GM23338 (cell line): ENCODE results near the gene SH3D19. TPM values are rescaled to one million over a fixed set of nuclear protein-coding genes. Genes with fewer than 3 reads are reported as not detected.

ENCODE experiments used
- ATAC-seq: fragments of 200-7000 bp; cut with Tn5 transposase; 3 replicates; pipeline ENCODE4 v1.9.1; 2020
- DNase-seq: peaks from one replicate; pipeline ENCODE4 v3.0.0-alpha.2; 2015; ENCODE audit warnings: low spot score
- H2AFZ ChIP-seq: fragments of 200-600 bp; sonication (generic); 2 replicates; pipeline ENCODE4 v1.8.0; 2016; ENCODE audit warnings: antibody characterized with exemption, mild to moderate bottlenecking, moderate library complexity
- H3F3A ChIP-seq: fragments of 200-600 bp; sonication (generic); replicated peaks from 2 replicates; pipeline ENCODE4 v1.8.0; 2017; ENCODE audit warnings: antibody characterized with exemption, mixed run types, low read depth
- H3K27ac ChIP-seq: fragments of 200-600 bp; sonication (generic); 2 replicates; pipeline ENCODE4 v1.6.1; 2016; ENCODE audit warnings: low read depth
- H3K27me3 ChIP-seq: fragments of 200-600 bp; sonication (generic); 2 replicates; pipeline ENCODE4 v1.8.0; 2016; ENCODE audit warnings: mild to moderate bottlenecking, mixed run types, moderate library complexity; ENCODE audit not compliant: insufficient read depth
- H3K36me3 ChIP-seq: fragments of 200-600 bp; sonication (generic); 2 replicates; pipeline ENCODE4 v1.8.0; 2016; ENCODE audit warnings: mild to moderate bottlenecking; ENCODE audit not compliant: insufficient read depth
- H3K4me1 ChIP-seq: fragments of 200-600 bp; sonication (generic); 2 replicates; pipeline ENCODE4 v1.8.0; 2016; ENCODE audit warnings: mild to moderate bottlenecking, moderate library complexity; ENCODE audit not compliant: insufficient read depth
- H3K4me2 ChIP-seq: fragments of 200-600 bp; sonication (generic); 2 replicates; pipeline ENCODE4 v1.7.1; 2017; ENCODE audit warnings: mixed run types
- H3K4me3 ChIP-seq: fragments of 200-600 bp; sonication (generic); 2 replicates; pipeline ENCODE4 v1.6.1; 2016; ENCODE audit warnings: mixed run types
- H3K79me2 ChIP-seq: fragments of 200-600 bp; sonication (generic); replicated peaks from 2 replicates; pipeline ENCODE4 v1.8.0; 2017; ENCODE audit warnings: mild to moderate bottlenecking; ENCODE audit not compliant: insufficient read depth
- H3K9me2 ChIP-seq: fragments of 200-600 bp; sonication (generic); 2 replicates; pipeline ENCODE4 v1.8.0; 2017; ENCODE audit not compliant: insufficient read depth
- H4K20me1 ChIP-seq: fragments of 200-600 bp; sonication (generic); replicated peaks from 2 replicates; pipeline ENCODE4 v1.8.0; 2017; ENCODE audit warnings: mild to moderate bottlenecking; ENCODE audit not compliant: insufficient read depth
- H3K27ac Mint-ChIP-seq: 2 replicates; pipeline ENCODE4 v1.8.0; 2020; ENCODE audit warnings: inconsistent platforms, mild to moderate bottlenecking, moderate library complexity, mixed read lengths
- H3K27me3 Mint-ChIP-seq: 3 replicates; pipeline ENCODE4 v1.8.0; 2022; ENCODE audit warnings: low read depth, mild to moderate bottlenecking, moderate library complexity, mixed read lengths, inconsistent platforms; ENCODE audit not compliant: insufficient read depth, poor library complexity
- H3K36me3 Mint-ChIP-seq: 3 replicates; pipeline ENCODE4 v1.8.0; 2021; ENCODE audit warnings: low read depth, mild to moderate bottlenecking, inconsistent platforms, moderate library complexity, mixed read lengths
- H3K4me1 Mint-ChIP-seq: 3 replicates; pipeline ENCODE4 v1.8.0; 2020; ENCODE audit warnings: mild to moderate bottlenecking, inconsistent platforms, mixed read lengths
- H3K4me3 Mint-ChIP-seq: 3 replicates; pipeline ENCODE4 v1.8.0; 2021; ENCODE audit warnings: moderate library complexity, mild to moderate bottlenecking, inconsistent platforms, mixed read lengths
- H3K9me3 Mint-ChIP-seq: 3 replicates; pipeline ENCODE4 v1.8.0; 2020; ENCODE audit warnings: moderate library complexity, mild to moderate bottlenecking, inconsistent platforms, mixed read lengths
- CREB1 ChIP-seq: fragments of 250-450 bp; sonication (Bioruptor Pico); IDR thresholded peaks from 2 replicates; pipeline ENCODE4 v1.5.0; 2020; ENCODE audit warnings: low read depth, mild to moderate bottlenecking, moderate library complexity
- JUNB ChIP-seq: IDR thresholded peaks from one replicate; pipeline ENCODE4 v1.6.1; 2016; ENCODE audit warnings: antibody characterized with exemption; ENCODE audit not compliant: unreplicated experiment
- NANOG ChIP-seq: IDR thresholded peaks from 2 replicates; pipeline ENCODE4 v1.6.1; 2016; ENCODE audit warnings: antibody characterized with exemption, borderline replicate concordance
- POLR2AphosphoS5 ChIP-seq: IDR thresholded peaks from 2 replicates; pipeline ENCODE4 v1.6.1; 2016; ENCODE audit warnings: antibody characterized with exemption, low read depth
- STAT1 ChIP-seq: IDR thresholded peaks from one replicate; pipeline ENCODE4 v1.6.1; 2016; ENCODE audit warnings: antibody characterized with exemption; ENCODE audit not compliant: unreplicated experiment
- polyA plus RNA-seq: library from polyadenylated mRNA; unstranded; fragments of >200 nt; fragmentation: Nextera tagmentation; extraction: Ambion mirVana; gene quantifications from 2 replicates; pipeline ENCODE4 v1.2.1, GENCODE V29; 2016
- total RNA-seq: library from RNA; depleted of rRNA; stranded (reverse); fragments of >200 nt; shearing (Covaris generic); gene quantifications from 2 replicates; pipeline ENCODE4 v1.2.3, GENCODE V29; 2014
- TF ChIP-seq, protein P1 (sequence below): IDR thresholded peaks from 2 replicates; pipeline ENCODE4 v1.6.1; 2016; ENCODE audit warnings: antibody characterized with exemption

Gene SH3D19
- total and polyA plus RNA-seq, 2 experiments from 2014 or later, result 25.3 to 57.4 TPM

DNA sequence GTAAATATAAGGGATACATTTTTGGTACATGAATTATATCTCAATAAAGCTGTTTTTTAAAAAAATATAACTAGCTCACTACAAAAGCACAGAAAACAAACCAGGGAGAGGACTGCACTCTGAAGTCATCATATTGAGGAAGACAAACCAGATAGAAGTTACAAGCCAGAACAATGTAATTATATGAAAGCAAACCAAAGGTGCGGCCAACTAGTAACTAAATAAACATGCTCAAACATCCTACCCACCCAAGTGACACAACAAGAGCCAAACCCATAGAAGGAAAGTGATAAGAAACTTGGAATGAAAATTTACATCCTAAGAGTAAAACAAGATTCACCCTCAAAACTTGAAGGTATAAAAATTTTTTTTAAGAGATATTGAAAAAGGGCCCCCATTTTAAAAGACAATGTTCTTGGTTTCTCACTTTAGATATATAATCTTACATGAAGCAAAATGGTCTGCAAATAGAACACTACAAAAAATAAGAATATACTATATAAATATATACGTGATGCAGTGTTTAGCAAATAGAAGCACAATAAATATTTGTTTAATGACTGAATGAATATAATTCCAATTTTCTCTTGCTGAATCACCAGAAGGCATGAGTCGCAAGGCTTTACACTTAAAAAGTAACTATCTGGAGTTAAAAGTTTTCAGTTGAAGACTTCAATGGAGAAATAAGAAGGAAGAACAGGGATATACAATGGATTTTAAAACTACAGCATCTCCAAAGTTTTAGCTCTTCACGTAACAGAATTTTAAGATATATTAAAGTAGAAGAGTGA, 4.0 kb upstream of the SH3D19 start:
- Histone ChIP-seq H3K79me2 (no peaks in the 10 kb centered on the region), H4K20me1 (no peaks in the 10 kb centered on the region)
- no peak for ATAC-seq

DNA sequence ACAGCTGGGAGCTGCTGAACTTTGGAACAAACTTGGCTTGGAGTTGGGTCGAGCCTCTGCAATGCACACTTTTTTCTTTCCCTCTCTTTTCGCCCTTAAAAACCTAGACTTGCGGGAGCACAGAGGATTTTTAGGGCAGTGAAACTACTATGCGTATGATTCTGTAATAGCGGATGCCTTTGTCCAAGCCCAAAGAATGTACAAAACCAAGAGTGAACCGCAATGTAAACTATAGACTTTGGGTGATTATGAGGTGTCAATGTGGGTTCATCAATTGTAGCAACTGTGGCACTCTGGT, 493 bp upstream of the SH3D19 start:
- Mint-ChIP-seq H3K9me3 (no peaks in the 10 kb centered on the region), H3K27ac (peak overlapping the region; percentile 94; the same call in 1 of the 2 replicates), H3K4me3 (peak overlapping the region; percentile 94), H3K36me3 (no peaks in the 10 kb centered on the region), H3K27me3 (peaks cover 4% of the 10 kb centered on the region), H3K4me1 (peaks cover 36% of the 10 kb centered on the region)
- peak overlapping the region; percentile 69 for H3K4me2 ChIP-seq
- peak overlapping the region; percentile 88 for H2AFZ ChIP-seq
- no peaks in the 10 kb centered on the region for H3F3A ChIP-seq
- H3K27ac ChIP-seq, result peak overlapping the region; percentile 85
- DNase-seq, result no peak
- ATAC-seq, result no peak
- H3K27me3 ChIP-seq, result no peaks in the 10 kb centered on the region
- peaks cover 26% of the 10 kb centered on the region for H3K4me1 ChIP-seq
- H3K79me2 ChIP-seq, result peaks cover 33% of the 10 kb centered on the region
- H3K36me3 ChIP-seq, result no peaks in the 10 kb centered on the region
- H3K9me2 ChIP-seq, result no peaks in the 10 kb centered on the region
- no peaks in the 10 kb centered on the region for H4K20me1 ChIP-seq
- TF ChIP-seq, protein P1, sequence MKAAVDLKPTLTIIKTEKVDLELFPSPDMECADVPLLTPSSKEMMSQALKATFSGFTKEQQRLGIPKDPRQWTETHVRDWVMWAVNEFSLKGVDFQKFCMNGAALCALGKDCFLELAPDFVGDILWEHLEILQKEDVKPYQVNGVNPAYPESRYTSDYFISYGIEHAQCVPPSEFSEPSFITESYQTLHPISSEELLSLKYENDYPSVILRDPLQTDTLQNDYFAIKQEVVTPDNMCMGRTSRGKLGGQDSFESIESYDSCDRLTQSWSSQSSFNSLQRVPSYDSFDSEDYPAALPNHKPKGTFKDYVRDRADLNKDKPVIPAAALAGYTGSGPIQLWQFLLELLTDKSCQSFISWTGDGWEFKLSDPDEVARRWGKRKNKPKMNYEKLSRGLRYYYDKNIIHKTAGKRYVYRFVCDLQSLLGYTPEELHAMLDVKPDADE, result no peak
- TF ChIP-seq CREB1 (CRISPR knock-in tag) (no peak), STAT1 (no peak)
- peak overlapping the region; percentile 77 for H3K4me3 ChIP-seq

More for the DNA sequence above, 4.0 kb upstream of the SH3D19 start:
- no peak overlapping the region for H3K27ac Mint-ChIP-seq
- H3K4me1 Mint-ChIP-seq, result peaks cover 13% of the 10 kb centered on the region
- no peaks in the 10 kb centered on the region for H3K36me3 Mint-ChIP-seq
- TF ChIP-seq NANOG, result no peak
- Histone ChIP-seq H3K4me3 (no peak overlapping the region), H3K27ac (no peak overlapping the region), H3K36me3 (no peaks in the 10 kb centered on the region), H3K27me3 (no peaks in the 10 kb centered on the region), H3F3A (no peaks in the 10 kb centered on the region), H3K4me1 (peaks cover 3% of the 10 kb centered on the region), H2AFZ (no peak overlapping the region), H3K4me2 (no peak overlapping the region), H3K9me2 (no peaks in the 10 kb centered on the region)
- no peak for DNase-seq
- no peaks in the 10 kb centered on the region for H3K9me3 Mint-ChIP-seq
- no peak overlapping the region for H3K4me3 Mint-ChIP-seq
- peaks cover 4% of the 10 kb centered on the region for H3K27me3 Mint-ChIP-seq

DNA sequence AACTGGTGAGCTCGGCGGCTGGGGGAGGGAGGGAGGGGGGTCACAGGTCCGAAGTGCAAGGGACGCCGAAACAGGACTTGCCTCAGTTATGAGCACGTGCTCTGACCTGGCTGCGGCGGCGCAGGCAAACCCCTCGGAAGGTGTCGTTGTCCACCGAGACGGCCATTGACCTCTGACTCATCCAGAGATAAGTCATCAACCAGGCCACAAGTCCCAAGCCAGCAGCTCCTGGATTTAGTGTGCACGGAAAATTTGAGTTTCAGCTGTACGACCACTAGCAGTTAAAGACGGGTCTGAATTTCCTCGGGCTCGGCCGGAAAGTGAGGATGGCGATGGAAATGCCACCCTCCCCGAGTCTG, 674 bp downstream of the SH3D19 start:
- Mint-ChIP-seq H3K27ac (peak overlapping the region; percentile 83), H3K4me1 (peaks cover 39% of the 10 kb centered on the region), H3K36me3 (0 out of 3 replicates have a peak, but pooled peaks cover under 1% of the 10 kb centered on the region), H3K27me3 (peaks cover 4% of the 10 kb centered on the region), H3K9me3 (no peaks in the 10 kb centered on the region), H3K4me3 (peak overlapping the region; percentile 88)
- peak overlapping the region; percentile 80 for H3K27ac ChIP-seq
- ATAC-seq (peak; percentile 44), DNase-seq (peak; percentile 72)
- H3K4me1 ChIP-seq, result peaks cover 26% of the 10 kb centered on the region
- TF ChIP-seq POLR2AphosphoS5 (peak; percentile 59), JUNB (no peak)
- no peaks in the 10 kb centered on the region for H3K27me3 ChIP-seq
- H2AFZ ChIP-seq, result no peak overlapping the region
- no peaks in the 10 kb centered on the region; the same call in 1 of the 2 replicates for H4K20me1 ChIP-seq
- no peaks in the 10 kb centered on the region for H3F3A ChIP-seq
- H3K4me2 ChIP-seq, result peak overlapping the region; percentile 69
- H3K36me3 ChIP-seq, result no peaks in the 10 kb centered on the region
- peaks cover 44% of the 10 kb centered on the region for H3K79me2 ChIP-seq
- H3K4me3 ChIP-seq, result peak overlapping the region; percentile 77
- no peaks in the 10 kb centered on the region for H3K9me2 ChIP-seq
